Liver (tissue), 9 donors: Measurements from ENCODE around the gene CCDC85A. TPM values are rescaled to one million over a fixed set of nuclear protein-coding genes. Genes with fewer than 3 reads are reported as not detected.
"Not testable (repeated sequence)": the region's sequence is repeated elsewhere in the genome, so short reads cannot be mapped to it uniquely, and the experiment has no call there.

Source experiments
- DNase-seq: peaks from one replicate; pipeline ENCODE4 v3.0.0-alpha.2; 2017; ENCODE audit warnings: low spot score
- H3K27ac ChIP-seq, 2 donors: one replicate each; pipeline ENCODE4 v1.7.0; 2013; ENCODE audit warnings: inconsistent platforms in 2 of 2, low read length in 2 of 2, control low read depth in 1 of 2, low read depth in 1 of 2, mild to moderate bottlenecking in 1 of 2
- H3K27me3 ChIP-seq, 4 donors: one replicate each; pipeline versions ENCODE4 v1.6.1 to v1.7.0; 2013; ENCODE audit warnings: low read length in 3 of 4, inconsistent platforms in 1 of 4, mild to moderate bottlenecking in 1 of 4, moderate library complexity in 1 of 4; ENCODE audit not compliant: control insufficient read depth in 4 of 4, insufficient read depth in 4 of 4
- H3K36me3 ChIP-seq, 4 donors: one replicate each; pipeline versions ENCODE4 v1.6.1 to v1.7.0; 2013; ENCODE audit warnings: low read length in 3 of 4, mild to moderate bottlenecking in 3 of 4, low read depth in 1 of 4, moderate library complexity in 1 of 4; ENCODE audit not compliant: control insufficient read depth in 4 of 4, insufficient read depth in 3 of 4
- H3K4me1 ChIP-seq, 4 donors: one replicate each; pipeline versions ENCODE4 v1.6.1 to v1.7.0; 2013; ENCODE audit warnings: low read length in 3 of 4, mild to moderate bottlenecking in 3 of 4, moderate library complexity in 1 of 4; ENCODE audit not compliant: control insufficient read depth in 4 of 4, insufficient read depth in 4 of 4
- H3K4me3 ChIP-seq, 3 donors: one replicate each; pipeline versions ENCODE4 v1.6.1 to v1.7.0; 2013; ENCODE audit warnings: low read length in 3 of 3, control low read depth in 1 of 3, low read depth in 1 of 3, mild to moderate bottlenecking in 1 of 3
- H3K9ac ChIP-seq, 2 donors: one replicate each; pipeline ENCODE4 v1.7.0; 2013; ENCODE audit warnings: low read length in 2 of 2, mild to moderate bottlenecking in 2 of 2, moderate library complexity in 2 of 2, control low read depth in 1 of 2, low read depth in 1 of 2
- H3K9me3 ChIP-seq, 4 donors: one replicate each; pipeline versions ENCODE4 v1.6.1 to v1.7.0; 2013; ENCODE audit warnings: low read length in 3 of 4; ENCODE audit not compliant: control insufficient read depth in 4 of 4
- ATF3 ChIP-seq: IDR thresholded peaks from 2 replicates; pipeline ENCODE4 v1.6.1; 2016; ENCODE audit warnings: antibody characterized with exemption
- EGR1 ChIP-seq, 2 donors: IDR thresholded peaks; 2 replicates each; pipeline ENCODE4 v1.6.1; 2016 to 2018; ENCODE audit warnings: antibody characterized with exemption in 2 of 2, low read depth in 2 of 2
- FOXA1 ChIP-seq: IDR thresholded peaks from 2 replicates; pipeline ENCODE4 v1.6.1; 2016; ENCODE audit warnings: antibody characterized with exemption
- FOXA2 ChIP-seq: IDR thresholded peaks from 2 replicates; pipeline ENCODE4 v1.6.1; 2016; ENCODE audit warnings: antibody characterized with exemption
- HNF4G ChIP-seq: IDR thresholded peaks from 2 replicates; pipeline ENCODE4 v1.6.1; 2016; ENCODE audit warnings: antibody characterized with exemption
- MAX ChIP-seq: IDR thresholded peaks from 2 replicates; pipeline ENCODE4 v1.6.1; 2016; ENCODE audit warnings: antibody characterized with exemption
- NR2F2 ChIP-seq: IDR thresholded peaks from 2 replicates; pipeline ENCODE4 v1.6.1; 2016; ENCODE audit warnings: antibody characterized with exemption
- RAD21 ChIP-seq, 2 donors: IDR thresholded peaks; 2 replicates each; pipeline ENCODE4 v1.6.1; 2016; ENCODE audit warnings: antibody characterized with exemption in 2 of 2, mild to moderate bottlenecking in 2 of 2
- REST ChIP-seq: IDR thresholded peaks from 2 replicates; pipeline ENCODE4 v1.6.1; 2016; ENCODE audit warnings: antibody characterized with exemption, mild to moderate bottlenecking
- RXRA ChIP-seq, 2 donors: IDR thresholded peaks; 2 replicates each; pipeline ENCODE4 v1.6.1; 2017 to 2018; ENCODE audit warnings: antibody characterized with exemption in 2 of 2, mild to moderate bottlenecking in 1 of 2
- SP1 ChIP-seq: IDR thresholded peaks from 2 replicates; pipeline ENCODE4 v1.6.1; 2018; ENCODE audit warnings: antibody characterized with exemption, mild to moderate bottlenecking
- YY1 ChIP-seq: IDR thresholded peaks from 2 replicates; pipeline ENCODE4 v1.6.1; 2016; ENCODE audit warnings: antibody characterized with exemption, mild to moderate bottlenecking
- ZBTB33 ChIP-seq: IDR thresholded peaks from 2 replicates; pipeline ENCODE4 v1.6.1; 2016; ENCODE audit warnings: antibody characterized with exemption
- WGBS: extraction: QIAGEN DNeasy Blood & Tissue Kit; methylation state at CpG from one replicate; pipeline ENCODE4 v1.1.7; 2013; 5-methylcytosine and 5-hydroxymethylcytosine counted together
- polyA plus RNA-seq, 2 donors: library from polyadenylated mRNA; stranded (reverse) in 1 of 2; unstranded in 1 of 2; fragments of 200-250 nt in 1 of 2; fragments of >200 nt in 1 of 2; fragmentation: Nextera tagmentation in 1 of 2; extraction: Ambion mirVana in 1 of 2; gene quantifications; one replicate each; pipeline versions ENCODE4 v1.2.1 to v1.2.3, GENCODE V29; 2013 to 2015
- total RNA-seq, 2 donors: library from RNA; depleted of rRNA; stranded (reverse); fragments of >200 nt; gene quantifications; one replicate each; pipeline ENCODE4 v1.2.3, GENCODE V29; 2014
- donor health status: healthy.
- donor health status: healthy.
- donor health status: healthy.
- donor health status: healthy.
- donor health status: healthy.

Gene CCDC85A
- total and polyA plus RNA-seq, 4 donors = 0.05 to 0.17 (median 0.10) TPM

GRCh38 chr2:56151841-56152240 lies 31.9 kb upstream of the CCDC85A start:
- 64% methylated on average over 2 of the region's 2 CpGs for WGBS
- no peaks in the 10 kb centered on the region for H3K9me3 ChIP-seq
- TF ChIP-seq ATF3 (no peak), EGR1 (IDR thresholded peaks at IDR 0.05; ENCODE audit: low read depth in 2 of 2) (no peak), RAD21 (IDR thresholded peaks at IDR 0.05) (no peak), ZBTB33 (no peak)
- no peaks in the 10 kb centered on the region for H3K4me1 ChIP-seq
- H3K9ac ChIP-seq = no peak overlapping the region
- peaks cover 0 to 4% (median 0%) of the 10 kb centered on the region in 4 donors for H3K27me3 ChIP-seq
- no peaks in the 10 kb centered on the region for H3K36me3 ChIP-seq
- no peak overlapping the region for H3K27ac ChIP-seq
- no peak overlapping the region for H3K4me3 ChIP-seq
- no peak for DNase-seq

- Histone ChIP-seq H3K27ac (no peak overlapping the region), H3K9me3 (peaks cover 0 to 3% (median 0%) of the 10 kb centered on the region in 4 donors), H3K36me3 (no peaks in the 10 kb centered on the region), H3K4me1 (no peaks in the 10 kb centered on the region), H3K27me3 (peaks cover 0 to 4% (median 0%) of the 10 kb centered on the region in 4 donors), H3K4me3 (no peak overlapping the region), H3K9ac (no peak overlapping the region)
- TF ChIP-seq HNF4G (no peak), RXRA (IDR thresholded peaks at IDR 0.05) (no peak)
- DNase-seq = no peak
- WGBS = 32% methylated on average over 2 of the region's 2 CpGs
Measured at GRCh38 chr2:56155188-56155587, 28.6 kb upstream of the CCDC85A start.

- not testable (repeated sequence) for H3K27me3 ChIP-seq, H3K36me3 ChIP-seq, DNase-seq, H3K27ac ChIP-seq, H3K4me3 ChIP-seq, H3K9me3 ChIP-seq, H3K4me1 ChIP-seq, H3K9ac ChIP-seq
- WGBS = 59% methylated on average over 5 of the region's 5 CpGs
Measured at GRCh38 chr2:56159875-56160274, 23.9 kb upstream of the CCDC85A start.

GRCh38 chr2:56167616-56168562 lies 15.9 kb upstream of the CCDC85A start:
- Histone ChIP-seq H3K4me3 (no peak overlapping the region), H3K27ac (no peak overlapping the region)
- 72% methylated on average over 4 of the region's 4 CpGs for WGBS

More at GRCh38 chr2:56167616-56168562, 15.9 kb upstream of the CCDC85A start:
- TF ChIP-seq ZBTB33 (no peak), HNF4G (no peak), SP1 (no peak), NR2F2 (no peak), REST (no peak), YY1 (no peak), RXRA (IDR thresholded peaks at IDR 0.05) (no peak), MAX (no peak), FOXA1 (no peak), FOXA2 (no peak)
- no peaks in the 10 kb centered on the region for H3K9me3 ChIP-seq
- no peaks in the 10 kb centered on the region for H3K36me3 ChIP-seq
- peaks cover 0 to 2% (median 0%) of the 10 kb centered on the region in 4 donors for H3K27me3 ChIP-seq
- no peak for DNase-seq
- H3K4me1 ChIP-seq = no peaks in the 10 kb centered on the region
- no peak overlapping the region for H3K9ac ChIP-seq
